ENCODE data around the gene TESK2. TPM values are rescaled to one million over a fixed set of nuclear protein-coding genes. Genes with fewer than 3 reads are reported as not detected.

Gene TESK2
- total RNA-seq, 2 donors from 2014 or later, result 2.8 to 3.5 TPM

- H3K36me3 ChIP-seq, result no peaks in the 10 kb centered on the region
- no peaks in the 10 kb centered on the region for H3K27me3 ChIP-seq
- H3K4me3 ChIP-seq, result no peak overlapping the region
- H3K4me1 ChIP-seq, result peaks cover 0 to 7% of the 10 kb centered on the region in 2 donors
- no peaks in the 10 kb centered on the region for H3K9me3 ChIP-seq
- no peak for DNase-seq (ENCODE audit: low spot score)
- no peak overlapping the region for H3K27ac ChIP-seq
- TF ChIP-seq, protein P1, sequence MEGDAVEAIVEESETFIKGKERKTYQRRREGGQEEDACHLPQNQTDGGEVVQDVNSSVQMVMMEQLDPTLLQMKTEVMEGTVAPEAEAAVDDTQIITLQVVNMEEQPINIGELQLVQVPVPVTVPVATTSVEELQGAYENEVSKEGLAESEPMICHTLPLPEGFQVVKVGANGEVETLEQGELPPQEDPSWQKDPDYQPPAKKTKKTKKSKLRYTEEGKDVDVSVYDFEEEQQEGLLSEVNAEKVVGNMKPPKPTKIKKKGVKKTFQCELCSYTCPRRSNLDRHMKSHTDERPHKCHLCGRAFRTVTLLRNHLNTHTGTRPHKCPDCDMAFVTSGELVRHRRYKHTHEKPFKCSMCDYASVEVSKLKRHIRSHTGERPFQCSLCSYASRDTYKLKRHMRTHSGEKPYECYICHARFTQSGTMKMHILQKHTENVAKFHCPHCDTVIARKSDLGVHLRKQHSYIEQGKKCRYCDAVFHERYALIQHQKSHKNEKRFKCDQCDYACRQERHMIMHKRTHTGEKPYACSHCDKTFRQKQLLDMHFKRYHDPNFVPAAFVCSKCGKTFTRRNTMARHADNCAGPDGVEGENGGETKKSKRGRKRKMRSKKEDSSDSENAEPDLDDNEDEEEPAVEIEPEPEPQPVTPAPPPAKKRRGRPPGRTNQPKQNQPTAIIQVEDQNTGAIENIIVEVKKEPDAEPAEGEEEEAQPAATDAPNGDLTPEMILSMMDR (IDR thresholded peaks at IDR 0.05), result no peak
Observed at GRCh38 chr1:45375104-45376090, 115.6 kb downstream of the TESK2 start.

- H3K9me3 ChIP-seq, result no peaks in the 10 kb centered on the region
- H3K36me3 ChIP-seq, result no peaks in the 10 kb centered on the region
- H3K27ac ChIP-seq, result no peak overlapping the region
- no peak for DNase-seq (ENCODE audit: low spot score)
- no peaks in the 10 kb centered on the region for H3K27me3 ChIP-seq
- TF ChIP-seq, protein P1 (IDR thresholded peaks at IDR 0.05), result no peak
- H3K4me3 ChIP-seq, result no peak overlapping the region
- peaks cover 0 to 7% of the 10 kb centered on the region in 2 donors for H3K4me1 ChIP-seq
Observed at GRCh38 chr1:45373573-45373972, 117.4 kb downstream of the TESK2 start.

DNA sequence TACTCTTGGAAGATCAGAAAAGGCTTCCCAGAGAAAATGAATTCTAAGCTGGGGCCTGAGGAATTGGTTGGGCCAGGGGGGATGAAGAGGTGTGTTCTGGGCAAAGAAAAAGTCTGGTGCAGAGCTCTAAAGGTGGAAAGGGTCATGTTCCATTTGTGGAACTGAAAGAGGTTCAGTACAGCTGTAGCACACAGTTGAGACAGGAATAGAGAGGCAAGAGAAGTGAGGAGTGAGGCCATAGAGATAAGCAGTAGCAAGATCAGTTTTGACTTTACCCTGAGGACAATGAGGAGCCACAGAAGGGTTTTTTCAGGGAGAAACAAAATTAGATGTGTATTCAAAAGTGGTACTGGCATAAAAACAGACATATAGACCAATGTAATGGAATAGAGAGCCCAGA lies 120.4 kb downstream of the TESK2 start:
- Histone ChIP-seq H3K9me3 (no peaks in the 10 kb centered on the region), H3K4me3 (no peak overlapping the region), H3K4me1 (peaks cover 0 to 4% of the 10 kb centered on the region in 2 donors), H3K27ac (no peak overlapping the region), H3K27me3 (no peaks in the 10 kb centered on the region), H3K36me3 (no peaks in the 10 kb centered on the region)
- DNase-seq (ENCODE audit: low spot score), result no peak
- TF ChIP-seq, protein P1 (IDR thresholded peaks at IDR 0.05), result no peak

DNA sequence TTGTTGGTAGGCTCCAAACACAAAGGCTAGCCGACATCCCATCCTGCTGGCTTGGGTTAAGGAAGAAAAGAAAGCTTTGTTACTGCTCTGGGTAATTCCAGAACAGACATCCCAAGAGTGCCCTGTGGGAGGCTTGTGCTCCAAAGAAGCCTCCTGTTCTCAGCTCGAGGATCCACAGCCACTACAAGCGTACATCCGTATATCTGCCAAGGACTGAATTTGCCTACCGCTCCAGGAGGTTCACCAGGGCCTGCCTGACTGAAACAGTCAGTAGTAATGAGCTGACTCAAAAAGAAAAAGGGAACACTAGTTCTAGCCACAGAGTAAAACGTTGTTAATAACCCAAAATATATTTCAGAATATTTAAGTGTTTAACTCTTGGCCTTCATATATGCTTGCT lies 125.9 kb downstream of the TESK2 start:
- H3K36me3 ChIP-seq, result no peaks in the 10 kb centered on the region
- DNase-seq (ENCODE audit: low spot score), result no peak
- no peaks in the 10 kb centered on the region for H3K9me3 ChIP-seq
- TF ChIP-seq, protein P1 (IDR thresholded peaks at IDR 0.05), result no peak
- H3K27ac ChIP-seq, result no peak overlapping the region
- H3K27me3 ChIP-seq, result no peaks in the 10 kb centered on the region
- H3K4me3 ChIP-seq, result no peak overlapping the region
- peaks cover 0 to 15% of the 10 kb centered on the region in 2 donors for H3K4me1 ChIP-seq

DNA sequence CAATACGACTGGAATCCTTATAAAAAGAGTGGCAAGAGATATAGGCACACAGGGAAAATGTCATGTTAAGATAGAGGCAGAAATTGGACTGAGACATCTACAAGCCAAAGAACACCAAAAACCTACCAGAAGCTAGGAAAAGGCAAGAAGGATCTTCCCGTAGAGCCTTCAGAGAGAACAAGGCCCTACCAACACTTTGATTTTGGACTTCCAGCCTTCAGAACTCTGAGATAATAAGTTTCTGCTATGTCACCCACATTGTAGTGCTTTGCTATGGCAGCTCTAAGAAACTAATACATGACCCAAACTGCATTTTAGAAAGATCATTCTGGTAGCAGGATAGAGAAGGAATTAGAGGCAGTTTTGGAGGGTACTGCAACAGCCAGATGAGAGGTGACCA lies 126.7 kb downstream of the TESK2 start:
- no peak for DNase-seq (ENCODE audit: low spot score)

More for the DNA sequence above, 126.7 kb downstream of the TESK2 start:
- no peaks in the 10 kb centered on the region for H3K27me3 ChIP-seq
- no peak overlapping the region for H3K27ac ChIP-seq
- peaks cover 0 to 17% of the 10 kb centered on the region in 2 donors for H3K4me1 ChIP-seq
- H3K4me3 ChIP-seq, result no peak overlapping the region
- TF ChIP-seq, protein P1 (IDR thresholded peaks at IDR 0.05), result no peak
- no peaks in the 10 kb centered on the region for H3K36me3 ChIP-seq
- H3K9me3 ChIP-seq, result no peaks in the 10 kb centered on the region

Data from right atrium auricular region (tissue), 2 donors.